ENCODE results near the gene ICAM3. TPM values are rescaled to one million over a fixed set of nuclear protein-coding genes. Genes with fewer than 3 reads are reported as not detected.

The ICAM3 gene
- total RNA-seq, 4 donors from 2014 or later: 3.8 to 10.2 (median 5.1) TPM

DNA sequence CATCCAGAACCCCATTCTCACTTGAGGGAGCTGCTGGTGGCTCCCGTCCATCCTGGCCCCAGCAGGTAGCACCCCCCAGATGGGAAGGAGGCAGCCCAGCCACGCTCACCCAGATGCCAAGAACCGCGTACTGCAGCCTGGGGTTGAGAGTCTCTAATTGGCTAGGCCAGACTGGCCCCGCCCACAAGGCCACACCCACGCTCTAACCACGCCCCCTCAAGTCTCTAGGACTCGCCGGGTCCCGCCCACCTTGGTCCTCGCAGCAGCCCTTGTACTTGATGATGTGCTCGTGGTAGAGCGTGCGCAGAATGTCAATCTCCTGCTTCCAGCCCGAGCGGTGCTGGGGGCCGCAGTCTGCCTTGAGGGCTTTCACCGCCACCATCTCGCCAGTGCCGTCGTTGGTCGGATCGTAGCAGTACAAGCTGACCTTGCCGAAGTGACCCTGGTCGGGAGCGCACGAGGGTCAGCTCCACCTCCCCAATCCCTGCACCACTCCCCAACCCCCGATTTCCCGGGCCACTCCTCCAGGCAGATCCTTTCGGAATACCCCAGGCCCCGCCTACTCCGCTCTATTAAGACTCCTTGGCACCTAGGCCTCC is 14.5 kb upstream of the ICAM3 start:
- no peak overlapping the region for H3K4me3 ChIP-seq (ENCODE audit: low read depth, poor library complexity, severe bottlenecking)
- TF ChIP-seq, protein P1, sequence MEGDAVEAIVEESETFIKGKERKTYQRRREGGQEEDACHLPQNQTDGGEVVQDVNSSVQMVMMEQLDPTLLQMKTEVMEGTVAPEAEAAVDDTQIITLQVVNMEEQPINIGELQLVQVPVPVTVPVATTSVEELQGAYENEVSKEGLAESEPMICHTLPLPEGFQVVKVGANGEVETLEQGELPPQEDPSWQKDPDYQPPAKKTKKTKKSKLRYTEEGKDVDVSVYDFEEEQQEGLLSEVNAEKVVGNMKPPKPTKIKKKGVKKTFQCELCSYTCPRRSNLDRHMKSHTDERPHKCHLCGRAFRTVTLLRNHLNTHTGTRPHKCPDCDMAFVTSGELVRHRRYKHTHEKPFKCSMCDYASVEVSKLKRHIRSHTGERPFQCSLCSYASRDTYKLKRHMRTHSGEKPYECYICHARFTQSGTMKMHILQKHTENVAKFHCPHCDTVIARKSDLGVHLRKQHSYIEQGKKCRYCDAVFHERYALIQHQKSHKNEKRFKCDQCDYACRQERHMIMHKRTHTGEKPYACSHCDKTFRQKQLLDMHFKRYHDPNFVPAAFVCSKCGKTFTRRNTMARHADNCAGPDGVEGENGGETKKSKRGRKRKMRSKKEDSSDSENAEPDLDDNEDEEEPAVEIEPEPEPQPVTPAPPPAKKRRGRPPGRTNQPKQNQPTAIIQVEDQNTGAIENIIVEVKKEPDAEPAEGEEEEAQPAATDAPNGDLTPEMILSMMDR (IDR thresholded peaks at IDR 0.05): no peak
- no peak for TF ChIP-seq POLR2A (IDR thresholded peaks at IDR 0.05)
- 85 to 86% methylated on average over 28 to 32 of the region's 32 CpGs for WGBS, 2 donors
- DNase-seq (ENCODE audit: low spot score in 2 of 2): no peak
- intact Hi-C loops (cut with DNase I; ENCODE audit: low total_unique reads): no loop called here

GRCh38 chr19:10352764-10353671 is 13.6 kb upstream of the ICAM3 start:
- TF ChIP-seq POLR2A (IDR thresholded peaks at IDR 0.05): no peak
- TF ChIP-seq, protein P1 (IDR thresholded peaks at IDR 0.05): no peak
- H3K4me3 ChIP-seq (ENCODE audit: low read depth, poor library complexity, severe bottlenecking): no peak overlapping the region
- peak in 1 of 2 donors; percentile 22 for DNase-seq (ENCODE audit: low spot score in 2 of 2)
- intact Hi-C loops (cut with DNase I; ENCODE audit: low total_unique reads): no loop called here
- WGBS, 2 donors: 79 to 82% methylated on average over 49 to 63 of the region's 63 CpGs

GRCh38 chr19:10346509-10346908 is 7.1 kb upstream of the ICAM3 start:
- H3K4me3 ChIP-seq (ENCODE audit: low read depth, poor library complexity, severe bottlenecking): no peak overlapping the region
- intact Hi-C loops (cut with DNase I; ENCODE audit: low total_unique reads): no loop called here
- no peak for DNase-seq (ENCODE audit: low spot score in 2 of 2)
- WGBS, 2 donors: 66 to 77% methylated on average over 10 of the region's 10 CpGs
- TF ChIP-seq, protein P1 (IDR thresholded peaks at IDR 0.05): no peak
- no peak for TF ChIP-seq POLR2A (IDR thresholded peaks at IDR 0.05)

- WGBS, 2 donors: 77 to 85% methylated on average over 10 of the region's 10 CpGs
- TF ChIP-seq, protein P1 (IDR thresholded peaks at IDR 0.05): no peak
- no peak for TF ChIP-seq POLR2A (IDR thresholded peaks at IDR 0.05)
- DNase-seq (ENCODE audit: low spot score in 2 of 2): no peak
- no peak overlapping the region for H3K4me3 ChIP-seq (ENCODE audit: low read depth, poor library complexity, severe bottlenecking)
- intact Hi-C loops (cut with DNase I; ENCODE audit: low total_unique reads): no loop called here
These were observed 5.4 kb upstream of the ICAM3 start for GRCh38 chr19:10344780-10345179.

DNA sequence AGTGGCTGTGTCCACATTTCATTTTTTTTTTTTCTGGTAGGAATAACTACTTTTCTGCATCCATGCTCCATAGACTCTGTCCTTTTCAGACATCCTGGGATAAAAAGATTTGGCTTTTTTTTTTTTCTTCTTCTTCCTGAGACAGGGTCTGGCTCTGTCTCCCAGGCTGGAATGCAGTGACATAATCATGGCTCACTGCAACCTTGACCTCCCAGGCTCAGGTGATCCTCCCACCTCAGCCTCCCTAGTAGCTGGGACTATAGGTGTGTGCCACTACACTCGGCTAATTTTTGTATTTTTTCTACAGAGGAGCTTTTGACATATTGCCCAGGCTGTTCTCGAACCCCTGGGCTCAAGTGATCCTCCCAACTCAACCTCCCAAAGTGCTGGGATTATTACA is 4.1 kb upstream of the ICAM3 start:
- WGBS, 2 donors: 66 to 69% methylated on average over 2 of the region's 2 CpGs
- TF ChIP-seq, protein P1 (IDR thresholded peaks at IDR 0.05): no peak
- no peak for TF ChIP-seq POLR2A (IDR thresholded peaks at IDR 0.05)
- intact Hi-C loops (cut with DNase I; ENCODE audit: low total_unique reads): no loop called here
- no peak overlapping the region for H3K4me3 ChIP-seq (ENCODE audit: low read depth, poor library complexity, severe bottlenecking)
- DNase-seq (ENCODE audit: low spot score in 2 of 2): no peak
